ENCODE results near the gene TRIO.

- no peak for TF ChIP-seq TAF1 (IDR thresholded peaks at IDR 0.05; ENCODE audit: borderline replicate concordance, insufficient read depth, low read length)
- TF ChIP-seq POLR2AphosphoS5 (IDR thresholded peaks at IDR 0.05; ENCODE audit: low read depth, low read length): no peak
- TF ChIP-seq REST (IDR thresholded peaks at IDR 0.05; ENCODE audit: insufficient read depth in 1 of 2, low read depth in 2 of 2, low read length in 2 of 2): no peak
- no peak for TF ChIP-seq SIN3A (IDR thresholded peaks at IDR 0.05; ENCODE audit: borderline replicate concordance, insufficient read depth, low read length)
Observed at GRCh38 chr5:14405267-14405666, 262.1 kb downstream of the TRIO start.

Measured in PFSK-1 (cell line).